IMR-90 (cell line): Measurements from ENCODE around the gene NPPA. TPM values are rescaled to one million over a fixed set of nuclear protein-coding genes. Genes with fewer than 3 reads are reported as not detected.

Experiments
- ATAC-seq: fragments of 200-7000 bp; cut with Tn5 transposase; 2 replicates; pipeline ENCODE4 v1.9.1; 2020; ENCODE audit warnings: low read depth, mild to moderate bottlenecking, moderate library complexity
- BruUV-seq: library from RNA; stranded (reverse); fragments of 400-500 nt; replicated peaks from 2 replicates; lab custom pipeline; 2021; lab: Mats Ljungman, UMichigan
- CTCF ChIA-PET: fragments of 300-600 bp; formaldehyde crosslinking; extraction: SDS; loops from one replicate; lab custom pipeline; 2021; ENCODE audit warnings: antibody characterized with exemption; lab: Yijun Ruan, JAX
- POLR2A ChIA-PET: fragments of 300-600 bp; sonication (Branson Sonifier 250); formaldehyde crosslinking; loops from one replicate; lab custom pipeline; 2022; ENCODE audit warnings: antibody characterized with exemption; ENCODE audit not compliant: unreplicated experiment; lab: Charles Lee
- DNase-seq: peaks from one replicate; pipeline ENCODE4 v3.0.0; 2013
- H2AFZ ChIP-seq: replicated peaks from 2 replicates; pipeline ENCODE3; 2013; ENCODE audit warnings: low read length, mild to moderate bottlenecking; ENCODE audit not compliant: poor library complexity
- H2AK5ac ChIP-seq: 2 replicates; pipeline ENCODE4 v1.6.1; 2013; ENCODE audit warnings: low read depth, low read length, inconsistent platforms
- H2AK9ac ChIP-seq: replicated peaks from 2 replicates; pipeline ENCODE3; 2013; ENCODE audit warnings: mild to moderate bottlenecking, low read depth, low read length, moderate library complexity; ENCODE audit not compliant: poor library complexity
- H2BK120ac ChIP-seq: 2 replicates; pipeline ENCODE4 v1.6.1; 2013; ENCODE audit warnings: low read depth, low read length, inconsistent platforms
- H2BK15ac ChIP-seq: 3 replicates; pipeline ENCODE4 v1.6.1; 2013; ENCODE audit warnings: low read depth, low read length, inconsistent platforms
- H2BK20ac ChIP-seq: 2 replicates; pipeline ENCODE4 v1.6.1; 2013; ENCODE audit warnings: low read depth, mild to moderate bottlenecking, inconsistent platforms, low read length, moderate library complexity
- H2BK5ac ChIP-seq: 2 replicates; pipeline ENCODE4 v1.6.1; 2013; ENCODE audit warnings: mild to moderate bottlenecking, low read depth, low read length, inconsistent platforms; ENCODE audit not compliant: poor library complexity, severe bottlenecking
- H3K14ac ChIP-seq: replicated peaks from 2 replicates; pipeline ENCODE4 v1.6.1; 2013; ENCODE audit warnings: low read depth, low read length, inconsistent platforms
- H3K18ac ChIP-seq: 2 replicates; pipeline ENCODE4 v1.6.1; 2013; ENCODE audit warnings: low read depth, low read length, control low read depth
- H3K23ac ChIP-seq: 2 replicates; pipeline ENCODE4 v1.6.1; 2013; ENCODE audit warnings: low read depth, low read length, inconsistent platforms
- H3K27ac ChIP-seq: 2 replicates; pipeline ENCODE4 v1.5.1; 2013; ENCODE audit warnings: mild to moderate bottlenecking, control low read depth, low read length; ENCODE audit not compliant: insufficient read depth
- H3K27me3 ChIP-seq: 2 replicates; pipeline ENCODE4 v1.6.1; 2013; ENCODE audit warnings: low read length; ENCODE audit not compliant: control insufficient read depth, insufficient read depth
- H3K36me3 ChIP-seq: 2 replicates; pipeline ENCODE4 v1.6.1; 2013; ENCODE audit warnings: low read length, mixed read lengths; ENCODE audit not compliant: control insufficient read depth, insufficient read depth
- H3K4ac ChIP-seq: 2 replicates; pipeline ENCODE4 v1.6.1; 2013; ENCODE audit warnings: low read depth, low read length, inconsistent platforms
- H3K4me1 ChIP-seq: 2 replicates; pipeline ENCODE4 v1.6.1; 2013; ENCODE audit warnings: low read length, mixed read lengths; ENCODE audit not compliant: control insufficient read depth, insufficient read depth
- H3K4me2 ChIP-seq: 2 replicates; pipeline ENCODE4 v1.6.1; 2013; ENCODE audit warnings: low read depth, mild to moderate bottlenecking, control low read depth, low read length, moderate library complexity
- H3K4me3 ChIP-seq: 2 replicates; pipeline ENCODE4 v1.5.1; 2013; ENCODE audit warnings: low read depth, mild to moderate bottlenecking, control low read depth, low read length, moderate library complexity; ENCODE audit not compliant: insufficient read depth
- H3K56ac ChIP-seq: 2 replicates; pipeline ENCODE4 v1.6.1; 2013; ENCODE audit warnings: low read length, inconsistent platforms; ENCODE audit not compliant: insufficient read depth; ENCODE audit errors: extremely low read depth
- H3K79me1 ChIP-seq, 2 experiments: 2 replicates each; pipeline ENCODE4 v1.6.1; 2013; ENCODE audit warnings: low read length in 2 of 2, inconsistent platforms in 1 of 2, low read depth in 1 of 2
- H3K9ac ChIP-seq: 2 replicates; pipeline ENCODE4 v1.6.1; 2013; ENCODE audit warnings: low read depth, low read length, control low read depth
- H3K9me1 ChIP-seq: 2 replicates; pipeline ENCODE4 v1.6.1; 2013; ENCODE audit warnings: low read length, inconsistent platforms; ENCODE audit not compliant: insufficient read depth
- H3K9me3 ChIP-seq: 2 replicates; pipeline ENCODE4 v1.6.1; 2013; ENCODE audit warnings: low read length; ENCODE audit not compliant: control insufficient read depth, insufficient read depth
- H4K20me1 ChIP-seq: 2 replicates; pipeline ENCODE4 v1.6.1; 2013; ENCODE audit warnings: low read length, inconsistent platforms; ENCODE audit not compliant: insufficient read depth
- H4K5ac ChIP-seq: 2 replicates; pipeline ENCODE4 v1.6.1; 2013; ENCODE audit warnings: mild to moderate bottlenecking, low read depth, low read length, control low read depth
- H4K8ac ChIP-seq, 2 experiments: 2 replicates each; pipeline ENCODE4 v1.6.1; 2013; ENCODE audit warnings: low read depth in 2 of 2, low read length in 2 of 2, control low read depth in 1 of 2, inconsistent platforms in 1 of 2
- H4K91ac ChIP-seq: 2 replicates; pipeline ENCODE4 v1.6.1; 2013; ENCODE audit warnings: low read depth, low read length, inconsistent platforms; ENCODE audit not compliant: insufficient read depth
- BHLHE40 ChIP-seq: fragments of 150-350 bp; IDR thresholded peaks from 2 replicates; pipeline ENCODE4 v1.6.1; 2016; ENCODE audit warnings: mild to moderate bottlenecking, low read depth, low read length
- CEBPB ChIP-seq: IDR thresholded peaks from 2 replicates; pipeline ENCODE4 v1.6.1; 2012; ENCODE audit warnings: low read depth, low read length, improper control_type of control experiment
- CHD1 ChIP-seq: IDR thresholded peaks from 2 replicates; pipeline ENCODE4 v1.6.1; 2012; ENCODE audit warnings: low read depth, low read length, improper control_type of control experiment
- MAFK ChIP-seq: IDR thresholded peaks from 2 replicates; pipeline ENCODE4 v1.6.1; 2012; ENCODE audit warnings: low read depth, low read length, improper control_type of control experiment
- MAZ ChIP-seq: IDR thresholded peaks from 2 replicates; pipeline ENCODE4 v1.6.1; 2012; ENCODE audit warnings: low read depth, mild to moderate bottlenecking, low read length, improper control_type of control experiment, moderate library complexity, borderline replicate concordance
- NFE2L2 ChIP-seq: fragments of 150-350 bp; IDR thresholded peaks from 2 replicates; pipeline ENCODE4 v1.6.1; 2016; ENCODE audit warnings: low read depth, mild to moderate bottlenecking, low read length
- RAD21 ChIP-seq: IDR thresholded peaks from 2 replicates; pipeline ENCODE4 v1.6.1; 2012; ENCODE audit warnings: low read length, improper control_type of control experiment
- RCOR1 ChIP-seq: IDR thresholded peaks from 2 replicates; pipeline ENCODE4 v1.6.1; 2012; ENCODE audit warnings: mild to moderate bottlenecking, low read length, improper control_type of control experiment; ENCODE audit not compliant: insufficient replicate concordance
- SMC3 ChIP-seq: fragments of 150-350 bp; IDR thresholded peaks from 2 replicates; pipeline ENCODE4 v1.6.1; 2016; ENCODE audit warnings: low read depth, mild to moderate bottlenecking, antibody characterized with exemption, low read length, moderate library complexity
- WGBS, 2 experiments: methylation state at CpG; one replicate each; pipeline versions ENCODE4 v1.1.5 to v1.1.7; 2013; ENCODE audit warnings: missing lambda C conversion rate in 2 of 2; ENCODE audit not compliant: insufficient read length in 1 of 2; ENCODE audit errors: extremely low coverage in 2 of 2; 5-methylcytosine and 5-hydroxymethylcytosine counted together
- dilution Hi-C: fragments of 300-500 bp; cut with HindIII; formaldehyde crosslinking; loops from one replicate; pipeline ENCODE4 v1.14.3; 2018; ENCODE audit warnings: low sequenced_read_pairs; ENCODE audit not compliant: unreplicated experiment
- in situ Hi-C: fragments of 300-500 bp; cut with MboI; formaldehyde crosslinking; loops from 3 replicates; pipeline ENCODE4 v1.14.3; 2019; ENCODE audit warnings: low sequenced_read_pairs, inconsistent platforms, mixed read lengths
- intact Hi-C: fragments of 100-400 bp; cut with micrococcal nuclease; formaldehyde crosslinking; loops from 2 replicates; pipeline ENCODE4 v1.10.0; 2022
- polyA plus RNA-seq, 3 experiments: library from polyadenylated mRNA; depleted of rRNA; stranded (reverse); fragments of >200 nt; gene quantifications; 2 replicates each; pipeline ENCODE4 v1.2.3, GENCODE V29; 2012; ENCODE audit warnings: low replicate concordance in 1 of 3
- total RNA-seq: library from RNA; depleted of rRNA; stranded (reverse); fragments of >200 nt; gene quantifications from 2 replicates; pipeline ENCODE4 v1.2.3, GENCODE V29; 2012
- TF ChIP-seq, protein P1 (sequence below): fragments of 150-350 bp; IDR thresholded peaks from 2 replicates; pipeline ENCODE4 v1.6.1; 2017; ENCODE audit warnings: mild to moderate bottlenecking, antibody characterized with exemption, low read length, low read depth
- TF ChIP-seq, protein P2 (sequence below): fragments of 150-350 bp; IDR thresholded peaks from 2 replicates; pipeline ENCODE4 v1.6.1; 2016; ENCODE audit warnings: low read depth, mild to moderate bottlenecking, low read length, moderate library complexity, borderline replicate concordance

The NPPA gene
- total and polyA plus RNA-seq, 2 of the 4 experiments (the other 2 are of a cell fraction) = not detected

DNA sequence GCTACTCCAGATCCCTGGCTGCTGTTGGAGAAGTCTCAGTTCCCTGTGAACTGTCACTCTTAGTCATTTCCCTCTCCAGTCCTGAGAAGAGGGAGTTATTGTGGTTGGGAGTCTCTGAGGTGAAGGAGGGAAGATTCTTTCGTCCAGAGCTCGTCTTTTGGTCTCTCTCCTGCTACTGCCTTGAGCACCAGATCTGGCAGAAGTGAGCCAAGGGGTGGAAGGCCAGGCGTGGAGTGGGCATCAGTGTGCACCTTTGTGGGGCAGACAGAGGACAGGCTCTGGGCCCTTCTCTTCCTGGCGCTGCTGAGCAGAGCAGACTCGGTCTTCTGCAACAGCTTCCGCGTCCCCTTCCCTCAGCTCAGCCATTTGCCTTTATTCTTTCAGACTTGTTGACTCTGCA, 22.5 kb downstream of the NPPA start:
- Histone ChIP-seq H3K4me3 (no peak overlapping the region), H4K8ac (no peak overlapping the region), H3K14ac (no peak overlapping the region), H3K4me2 (no peak overlapping the region), H2BK5ac (no peak overlapping the region), H4K20me1 (0 out of 2 replicates have a peak, but pooled peaks cover 3% of the 10 kb centered on the region), H3K4me1 (peaks cover 1% of the 10 kb centered on the region; the same call in 1 of the 2 replicates), H3K18ac (no peak overlapping the region), H4K5ac (no peak overlapping the region), H3K27ac (no peak overlapping the region), H3K79me1 (peaks cover 0 to 13% of the 10 kb centered on the region in 2 experiments; a peak in 2 of 4 replicates), H2BK120ac (no peak overlapping the region), H2BK20ac (no peak overlapping the region), H4K91ac (no peak overlapping the region), H3K23ac (no peak overlapping the region), H2AK9ac (no peak overlapping the region), H2AFZ (no peak overlapping the region), H2BK15ac (no peak overlapping the region), H3K36me3 (peaks cover 64% of the 10 kb centered on the region), H3K9me1 (peaks cover 10% of the 10 kb centered on the region; the same call in 1 of the 2 replicates), H2AK5ac (no peak overlapping the region), H3K9ac (no peak overlapping the region), H3K4ac (no peak overlapping the region), H3K9me3 (no peaks in the 10 kb centered on the region), H3K27me3 (no peaks in the 10 kb centered on the region), H3K56ac (no peak overlapping the region)
- TF ChIP-seq SMC3 = no peak
- TF ChIP-seq BHLHE40 = no peak
- TF ChIP-seq RAD21 = no peak
- TF ChIP-seq, protein P1, sequence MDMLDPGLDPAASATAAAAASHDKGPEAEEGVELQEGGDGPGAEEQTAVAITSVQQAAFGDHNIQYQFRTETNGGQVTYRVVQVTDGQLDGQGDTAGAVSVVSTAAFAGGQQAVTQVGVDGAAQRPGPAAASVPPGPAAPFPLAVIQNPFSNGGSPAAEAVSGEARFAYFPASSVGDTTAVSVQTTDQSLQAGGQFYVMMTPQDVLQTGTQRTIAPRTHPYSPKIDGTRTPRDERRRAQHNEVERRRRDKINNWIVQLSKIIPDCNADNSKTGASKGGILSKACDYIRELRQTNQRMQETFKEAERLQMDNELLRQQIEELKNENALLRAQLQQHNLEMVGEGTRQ = no peak
- TF ChIP-seq CEBPB = no peak
- no peak for TF ChIP-seq CHD1
- TF ChIP-seq NFE2L2 = no peak
- no peak for TF ChIP-seq MAZ
- TF ChIP-seq, protein P2, sequence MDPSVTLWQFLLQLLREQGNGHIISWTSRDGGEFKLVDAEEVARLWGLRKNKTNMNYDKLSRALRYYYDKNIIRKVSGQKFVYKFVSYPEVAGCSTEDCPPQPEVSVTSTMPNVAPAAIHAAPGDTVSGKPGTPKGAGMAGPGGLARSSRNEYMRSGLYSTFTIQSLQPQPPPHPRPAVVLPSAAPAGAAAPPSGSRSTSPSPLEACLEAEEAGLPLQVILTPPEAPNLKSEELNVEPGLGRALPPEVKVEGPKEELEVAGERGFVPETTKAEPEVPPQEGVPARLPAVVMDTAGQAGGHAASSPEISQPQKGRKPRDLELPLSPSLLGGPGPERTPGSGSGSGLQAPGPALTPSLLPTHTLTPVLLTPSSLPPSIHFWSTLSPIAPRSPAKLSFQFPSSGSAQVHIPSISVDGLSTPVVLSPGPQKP = no peak
- TF ChIP-seq RCOR1 = no peak
- TF ChIP-seq MAFK = no peak
- intact Hi-C loops = no loop called here
- no TSS peak for BruUV-seq
- ATAC-seq (no peak), DNase-seq (no peak)
- ChIA-PET POLR2A (no interaction called here), CTCF (interaction anchor here (0.5 kb wide), 1 partner anchor 76 kb away, joined by 4 read pairs; no protein-coding TSS in a partner anchor)
- dilution Hi-C loops = no loop called here
- WGBS, 2 experiments = 100% methylated on average over 1 of the region's 7 CpGs; no CpG with 5 or more reads in 1 of the 2 experiments
- in situ Hi-C loops = no loop called here
